CD4-positive, alpha-beta T cell (primary cell): Measurements from ENCODE around the gene RAE1. TPM values are rescaled to one million over a fixed set of nuclear protein-coding genes. Genes with fewer than 3 reads are reported as not detected.

Source experiments
- ATAC-seq: fragments of 200-7000 bp; cut with Tn5 transposase; one replicate; pipeline ENCODE4 v1.10.0; 2022; ENCODE audit warnings: mild to moderate bottlenecking; ENCODE audit not compliant: poor library complexity
- CTCF ChIA-PET: fragments of 350-600 bp; sonication (Branson Sonifier 250); formaldehyde crosslinking; loops from one replicate; lab custom pipeline; 2021; ENCODE audit warnings: antibody characterized with exemption, inconsistent platforms; lab: Charles Lee
- POLR2A ChIA-PET: fragments of 350-600 bp; sonication (Branson Sonifier 250); formaldehyde crosslinking; loops from one replicate; lab custom pipeline; 2021; ENCODE audit warnings: antibody characterized with exemption, inconsistent platforms; lab: Charles Lee
- DNase-seq, 14 experiments: peaks; one replicate each; pipeline ENCODE4 v3.0.0-alpha.2; 2013 to 2020; ENCODE audit warnings: mixed read lengths in 2 of 14
- H3K27ac ChIP-seq, 2 donors: one replicate each; pipeline versions ENCODE4 v1.5.1 to v1.7.0; 2013; ENCODE audit warnings: low read length in 2 of 2, low read depth in 1 of 2, mild to moderate bottlenecking in 1 of 2
- H3K27me3 ChIP-seq, 2 experiments: 1 replicate in 1 of 2; 2 replicates in 1 of 2; pipeline versions ENCODE4 v1.6.1 to v1.7.0; 2013; ENCODE audit warnings: low read length in 2 of 2, control low read depth in 1 of 2, mild to moderate bottlenecking in 1 of 2, moderate library complexity in 1 of 2; ENCODE audit not compliant: insufficient read depth in 2 of 2, control insufficient read depth in 1 of 2
- H3K36me3 ChIP-seq: one replicate; pipeline ENCODE4 v1.6.1; 2013; ENCODE audit warnings: low read length, control low read depth; ENCODE audit not compliant: insufficient read depth
- H3K4me1 ChIP-seq: one replicate; pipeline ENCODE4 v1.6.1; 2013; ENCODE audit warnings: low read length, control low read depth; ENCODE audit not compliant: insufficient read depth
- H3K4me3 ChIP-seq: one replicate; pipeline ENCODE4 v1.5.1; 2013; ENCODE audit warnings: mild to moderate bottlenecking, low read length, moderate library complexity
- H3K9me3 ChIP-seq, 2 experiments: 1 replicate in 1 of 2; 2 replicates in 1 of 2; pipeline versions ENCODE4 v1.6.1 to v1.7.0; 2013; ENCODE audit warnings: low read length in 2 of 2, mild to moderate bottlenecking in 2 of 2, control low read depth in 1 of 2, moderate library complexity in 1 of 2; ENCODE audit not compliant: control insufficient read depth in 1 of 2, insufficient read depth in 1 of 2
- H3K27ac Mint-ChIP-seq: one replicate; pipeline ENCODE4 v1.8.0; 2020; ENCODE audit warnings: mixed read lengths
- H3K27me3 Mint-ChIP-seq: one replicate; pipeline ENCODE4 v1.8.0; 2021; ENCODE audit warnings: mixed read lengths
- H3K36me3 Mint-ChIP-seq: one replicate; pipeline ENCODE4 v1.8.0; 2021; ENCODE audit warnings: low read depth, mixed read lengths
- H3K4me1 Mint-ChIP-seq: one replicate; pipeline ENCODE4 v1.8.0; 2021; ENCODE audit warnings: low read depth, mixed read lengths
- H3K4me3 Mint-ChIP-seq: one replicate; pipeline ENCODE4 v1.8.0; 2020; ENCODE audit warnings: mild to moderate bottlenecking, mixed read lengths
- H3K9me3 Mint-ChIP-seq: one replicate; pipeline ENCODE4 v1.8.0; 2020; ENCODE audit warnings: mixed read lengths
- CTCF ChIP-seq: fragments of 200-600 bp; IDR thresholded peaks from one replicate; pipeline ENCODE4 v1.8.0; 2022; ENCODE audit warnings: antibody characterized with exemption, mild to moderate bottlenecking
- intact Hi-C, 2 experiments: fragments of 100-400 bp; cut with DNase I in 1 of 2; cut with micrococcal nuclease in 1 of 2; formaldehyde crosslinking; loops; one replicate each; pipeline versions ENCODE4 v1.15.1 to v1.9.0; 2023 to 2025; cut with DNase I, micrococcal nuclease
- total RNA-seq, 174 experiments: library from RNA in 2 of 174; stranded (reverse) in 2 of 174; gene quantifications; one replicate each; pipeline ENCODE4 v1.2.3 and lab custom pipeline; 2021 to 2026

The RAE1 gene
- total RNA-seq, 2 experiments from 2014 or later: 58.8 to 60.7 TPM

- H3K9me3 ChIP-seq: no peaks in the 10 kb centered on the region
- Mint-ChIP-seq H3K4me3 (peak overlapping the region; percentile 85), H3K9me3 (no peaks in the 10 kb centered on the region), H3K27me3 (peaks cover 4% of the 10 kb centered on the region), H3K4me1 (peaks cover 84% of the 10 kb centered on the region), H3K36me3 (peaks cover 99% of the 10 kb centered on the region), H3K27ac (peak overlapping the region; percentile 96)
- no peak for ATAC-seq
- H3K4me1 ChIP-seq: peaks cover 100% of the 10 kb centered on the region
- CTCF ChIA-PET: no interaction called here
- peak in 1 of 14 experiments; percentile 40 for DNase-seq
- intact Hi-C loops: no loop called here
- peak; percentile 20 for TF ChIP-seq CTCF
- peak overlapping the region; percentile 54 for H3K4me3 ChIP-seq
- peaks cover 88% of the 10 kb centered on the region for H3K36me3 ChIP-seq
- H3K27ac ChIP-seq: peak overlapping the region; percentile 90 to 99
- no peaks in the 10 kb centered on the region for H3K27me3 ChIP-seq
- POLR2A ChIA-PET: interaction anchor here (2.6 to 7.1 kb wide), 5 partner anchors 10 to 73 kb away, joined by 19 to 150 read pairs (median 32); partner anchors contain the start of gene RBM38
Observed at GRCh38 chr20:57400231-57400701, 49.2 kb downstream of the RAE1 start.

- no peak overlapping the region for H3K4me3 ChIP-seq
- no peaks in the 10 kb centered on the region for H3K9me3 ChIP-seq
- POLR2A ChIA-PET: interaction anchor here (0.9 to 7.1 kb wide), 4 partner anchors 11 to 31 kb away, joined by 3 to 132 read pairs (median 18); partner anchors contain the start of gene RBM38
- CTCF ChIA-PET: no interaction called here
- Mint-ChIP-seq H3K9me3 (no peaks in the 10 kb centered on the region), H3K27me3 (peaks cover 4% of the 10 kb centered on the region), H3K4me3 (peak overlapping the region; percentile 75), H3K36me3 (peaks cover 99% of the 10 kb centered on the region), H3K27ac (peak overlapping the region; percentile 96), H3K4me1 (peaks cover 78% of the 10 kb centered on the region)
- ATAC-seq (no peak), DNase-seq (peak in 2 of 14 experiments; percentile 38 to 51)
- peaks cover 100% of the 10 kb centered on the region for H3K4me1 ChIP-seq
- peak overlapping the region in 1 of 2 donors; percentile 99 for H3K27ac ChIP-seq
- no peaks in the 10 kb centered on the region for H3K27me3 ChIP-seq
- intact Hi-C loops: no loop called here
- TF ChIP-seq CTCF: no peak
- H3K36me3 ChIP-seq: peaks cover 88% of the 10 kb centered on the region
Observed at GRCh38 chr20:57400821-57401564, 49.9 kb downstream of the RAE1 start.

GRCh38 chr20:57401565-57401918, 50.5 kb downstream of the RAE1 start:
- no peak for ATAC-seq
- Histone ChIP-seq H3K27ac (no peak overlapping the region), H3K36me3 (peaks cover 88% of the 10 kb centered on the region), H3K9me3 (no peaks in the 10 kb centered on the region), H3K27me3 (no peaks in the 10 kb centered on the region), H3K4me3 (no peak overlapping the region), H3K4me1 (peaks cover 100% of the 10 kb centered on the region)
- Mint-ChIP-seq H3K36me3 (peaks cover 99% of the 10 kb centered on the region), H3K27ac (peak overlapping the region; percentile 96), H3K9me3 (no peaks in the 10 kb centered on the region), H3K4me1 (peaks cover 73% of the 10 kb centered on the region), H3K4me3 (peak overlapping the region; percentile 75), H3K27me3 (peaks cover 4% of the 10 kb centered on the region)
- DNase-seq: no peak
- POLR2A ChIA-PET: interaction anchor here (0.9 to 7.1 kb wide), 4 partner anchors 11 to 32 kb away, joined by 3 to 132 read pairs (median 4); partner anchors contain the start of gene RBM38
- CTCF ChIA-PET: no interaction called here
- no peak for TF ChIP-seq CTCF
- intact Hi-C loops: no loop called here
